HG02885 (cell line): Measurements from ENCODE around the gene KRT7.
A peak's percentile ranks its signal among the peaks of the same experiment; 100 is the strongest.
"Not testable (repeated sequence)": the region's sequence is repeated elsewhere in the genome, so short reads cannot be mapped to it uniquely, and the experiment has no call there.

Experiments used
- ATAC-seq: cut with Tn5 transposase; IDR thresholded peaks from one replicate; pipeline ENCODE4 v1.9.1; 2021; ENCODE audit warnings: mild to moderate bottlenecking; ENCODE audit not compliant: unreplicated experiment, poor library complexity

KRT7 gene

DNA sequence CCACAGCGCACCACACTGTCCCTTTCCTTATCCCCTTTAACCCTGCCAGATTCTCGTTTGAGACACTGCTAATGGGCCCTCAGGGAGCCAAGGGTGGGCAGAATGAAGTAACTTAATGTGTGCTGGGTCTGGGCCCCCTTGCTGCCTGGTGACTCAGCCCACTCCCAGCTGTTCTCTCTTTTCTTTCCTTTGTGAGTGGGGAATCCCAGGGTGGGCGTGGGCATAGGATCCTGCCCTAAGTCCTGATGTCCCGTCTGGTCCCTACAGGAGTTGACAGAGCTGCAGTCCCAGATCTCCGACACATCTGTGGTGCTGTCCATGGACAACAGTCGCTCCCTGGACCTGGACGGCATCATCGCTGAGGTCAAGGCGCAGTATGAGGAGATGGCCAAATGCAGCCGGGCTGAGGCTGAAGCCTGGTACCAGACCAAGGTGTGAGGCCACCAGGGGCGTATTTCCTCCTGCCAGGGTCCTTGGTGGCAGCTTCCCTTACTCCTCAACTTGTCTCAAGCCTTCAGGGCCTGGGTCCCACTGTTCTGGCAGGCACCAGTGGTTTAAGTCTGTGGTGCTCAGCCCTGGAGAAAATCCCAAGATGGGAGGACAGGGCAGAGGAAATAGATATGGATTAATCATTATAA is 8.3 kb downstream of the KRT7 start:
- ATAC-seq = no peak

DNA sequence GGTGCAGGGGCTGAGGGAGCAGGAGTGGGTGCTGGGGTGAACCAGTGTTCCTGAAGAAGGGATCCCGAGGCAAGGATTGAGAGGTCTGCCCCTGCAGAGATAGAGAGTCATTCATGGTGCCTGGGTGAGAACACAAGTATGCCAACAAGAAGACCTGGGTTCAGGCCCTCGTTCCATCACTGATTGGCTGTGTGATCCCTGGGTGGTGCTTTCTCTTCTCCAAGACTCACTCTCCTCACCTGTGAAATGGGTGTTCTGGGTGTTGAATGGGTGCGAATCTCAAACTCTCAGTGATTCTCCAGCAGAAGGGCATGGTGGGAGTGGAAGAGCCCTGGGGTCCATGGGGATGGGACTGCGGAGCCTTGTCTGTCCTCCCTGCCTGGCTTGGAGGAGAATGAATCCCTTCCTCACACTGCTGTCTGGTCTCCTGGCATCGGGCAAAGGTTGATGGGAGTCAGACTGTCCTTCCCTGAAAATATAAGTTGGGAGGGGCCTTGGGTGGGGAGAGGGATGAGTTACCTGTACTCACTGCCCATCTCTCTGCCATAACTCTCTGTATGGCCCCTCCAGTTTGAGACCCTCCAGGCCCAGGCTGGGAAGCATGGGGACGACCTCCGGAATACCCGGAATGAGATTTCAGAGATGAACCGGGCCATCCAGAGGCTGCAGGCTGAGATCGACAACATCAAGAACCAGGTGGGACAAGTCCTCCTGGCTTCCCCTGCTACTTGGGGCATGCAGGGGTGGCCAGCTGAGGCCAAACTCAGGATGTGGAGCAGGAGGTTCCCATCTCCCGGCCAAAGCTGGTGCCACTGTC is 9.6 kb downstream of the KRT7 start:
- ATAC-seq = no peak

DNA sequence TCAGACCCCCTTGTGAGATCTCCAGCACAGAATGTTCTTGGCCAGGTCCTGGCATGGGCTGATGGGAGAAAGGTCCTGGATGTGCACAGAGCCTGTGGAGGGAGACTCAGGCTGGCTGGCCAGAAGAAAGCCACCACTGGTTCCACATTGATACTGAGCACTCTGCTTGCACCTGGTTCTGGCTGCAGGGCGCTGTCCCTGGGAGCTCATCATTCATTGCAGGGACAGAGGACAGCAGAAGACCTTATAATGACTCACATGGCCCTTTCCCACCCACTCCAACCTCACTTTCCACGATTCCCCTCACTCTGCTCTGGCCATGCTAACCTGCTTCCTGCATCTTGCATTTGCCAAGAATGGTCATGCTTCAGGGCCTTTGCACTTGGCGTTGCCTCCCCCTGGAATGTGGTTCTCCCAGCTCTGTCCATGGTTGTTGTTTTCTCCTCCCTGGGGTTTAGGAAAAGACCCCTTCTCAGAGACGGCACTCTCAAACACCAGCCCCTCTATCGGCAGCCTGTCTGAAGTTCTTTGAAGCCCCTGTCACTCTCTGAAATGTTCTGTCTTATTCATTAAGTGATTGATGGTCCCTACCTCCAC is 10.3 kb downstream of the KRT7 start:
- ATAC-seq = no peak

DNA sequence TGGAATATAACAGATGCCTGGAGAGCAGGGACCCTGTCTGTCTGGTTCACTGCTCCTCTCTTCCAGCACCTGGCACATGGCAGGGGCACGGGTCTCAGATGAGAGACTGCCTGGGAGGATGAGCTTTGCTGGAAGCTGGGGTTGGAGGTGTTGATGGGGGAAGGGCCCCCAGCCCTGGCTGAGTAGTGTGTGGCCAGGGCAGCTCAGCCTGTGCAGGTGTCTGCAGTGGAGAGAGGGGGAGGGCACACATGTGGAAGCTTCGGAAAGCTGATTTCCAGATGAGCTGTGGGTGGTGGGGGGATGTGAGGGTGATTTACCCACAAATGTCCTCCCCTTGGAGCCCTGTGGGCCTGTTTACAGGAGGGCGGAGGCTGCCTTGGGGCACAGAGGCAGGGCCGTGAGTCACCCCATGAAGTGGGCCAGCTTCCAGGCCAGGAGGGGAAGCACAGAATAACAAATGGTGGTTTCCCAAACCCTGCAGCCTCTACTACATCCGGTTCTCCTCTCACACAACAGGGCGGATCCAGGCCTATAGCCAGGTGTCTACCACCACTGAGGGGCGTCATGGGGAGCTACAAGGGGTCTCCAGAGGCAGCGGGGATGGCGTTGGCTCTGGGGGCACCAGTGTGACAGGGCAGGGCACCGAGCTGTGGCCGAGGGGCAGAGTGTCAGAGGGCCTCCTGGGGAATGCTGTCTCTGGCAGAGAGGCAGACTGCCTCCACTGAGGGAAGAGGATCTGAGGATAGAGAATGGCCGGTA is 11.0 kb downstream of the KRT7 start:
- peak; percentile 91 for ATAC-seq

DNA sequence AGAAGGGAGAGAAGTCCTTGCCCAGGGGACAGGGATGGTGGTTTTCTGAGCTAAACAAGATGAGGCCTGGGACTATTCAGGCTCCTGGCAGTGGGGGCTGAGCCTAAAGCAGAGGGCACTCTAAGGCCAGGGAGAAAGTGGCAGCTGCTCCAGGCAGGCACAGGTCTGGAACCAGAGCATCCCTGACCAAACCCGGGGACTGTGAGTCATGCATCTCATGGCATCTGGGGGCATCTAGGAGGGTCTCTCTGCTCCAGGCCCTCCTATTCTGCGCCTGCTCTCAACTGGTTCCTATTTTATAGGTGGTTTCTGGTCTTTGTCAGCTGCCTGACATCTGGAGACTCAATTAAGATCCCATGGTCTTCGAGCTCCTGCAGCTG is 11.6 kb downstream of the KRT7 start:
- ATAC-seq = no peak

DNA sequence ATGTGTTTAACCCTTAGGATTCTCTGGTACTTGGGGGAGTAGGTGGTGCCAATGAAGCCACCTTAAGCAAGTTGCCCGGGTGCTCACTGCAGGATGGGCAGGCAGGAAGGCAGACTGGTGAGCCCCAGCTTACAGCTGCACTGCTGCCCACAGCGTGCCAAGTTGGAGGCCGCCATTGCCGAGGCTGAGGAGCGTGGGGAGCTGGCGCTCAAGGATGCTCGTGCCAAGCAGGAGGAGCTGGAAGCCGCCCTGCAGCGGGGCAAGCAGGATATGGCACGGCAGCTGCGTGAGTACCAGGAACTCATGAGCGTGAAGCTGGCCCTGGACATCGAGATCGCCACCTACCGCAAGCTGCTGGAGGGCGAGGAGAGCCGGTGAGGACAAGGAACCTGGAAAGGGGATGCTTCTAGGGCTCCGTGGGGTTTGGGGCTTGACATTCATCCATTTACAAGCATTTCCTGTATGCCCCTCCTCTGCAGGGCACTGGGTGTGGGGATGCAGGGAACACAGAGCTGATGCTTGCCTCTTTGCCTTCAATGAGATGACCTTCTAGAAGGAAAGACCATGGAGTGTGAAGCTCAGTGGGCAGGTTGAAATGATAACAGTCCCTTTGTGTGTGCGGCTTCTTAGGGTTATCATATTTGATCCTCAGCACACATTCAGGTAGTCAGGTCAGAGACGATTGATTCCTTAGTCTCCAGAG is 12.4 kb downstream of the KRT7 start:
- ATAC-seq = no peak

DNA sequence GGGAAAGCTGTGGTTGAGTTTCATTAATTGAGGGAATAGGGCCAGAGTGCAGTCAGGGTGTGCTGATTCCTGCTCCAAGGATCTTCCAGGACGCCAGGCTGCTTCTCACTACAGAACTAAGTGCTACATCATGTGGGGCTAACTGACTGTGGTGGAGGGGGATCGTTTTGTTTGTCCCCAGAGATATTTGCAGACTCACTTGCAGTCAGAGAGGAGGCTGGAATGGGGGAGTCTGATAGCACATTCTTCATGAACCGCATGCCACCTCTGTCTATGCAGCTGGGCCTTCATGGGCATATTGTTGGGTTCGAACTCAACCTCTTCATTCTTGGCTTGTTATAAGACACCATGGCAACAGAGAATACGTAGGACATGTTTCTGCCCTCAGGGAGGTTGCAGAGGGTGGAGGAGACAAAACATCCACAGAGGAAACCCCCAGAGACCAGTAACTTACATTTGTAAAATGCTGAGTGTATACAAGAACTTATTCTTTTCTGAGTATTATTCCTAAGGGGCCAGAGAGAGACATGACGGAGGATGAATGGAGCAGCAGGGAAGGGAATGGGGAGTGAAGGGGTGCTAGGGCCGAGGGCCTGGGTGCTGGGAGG is 13.0 kb downstream of the KRT7 start:
- ATAC-seq = no peak

DNA sequence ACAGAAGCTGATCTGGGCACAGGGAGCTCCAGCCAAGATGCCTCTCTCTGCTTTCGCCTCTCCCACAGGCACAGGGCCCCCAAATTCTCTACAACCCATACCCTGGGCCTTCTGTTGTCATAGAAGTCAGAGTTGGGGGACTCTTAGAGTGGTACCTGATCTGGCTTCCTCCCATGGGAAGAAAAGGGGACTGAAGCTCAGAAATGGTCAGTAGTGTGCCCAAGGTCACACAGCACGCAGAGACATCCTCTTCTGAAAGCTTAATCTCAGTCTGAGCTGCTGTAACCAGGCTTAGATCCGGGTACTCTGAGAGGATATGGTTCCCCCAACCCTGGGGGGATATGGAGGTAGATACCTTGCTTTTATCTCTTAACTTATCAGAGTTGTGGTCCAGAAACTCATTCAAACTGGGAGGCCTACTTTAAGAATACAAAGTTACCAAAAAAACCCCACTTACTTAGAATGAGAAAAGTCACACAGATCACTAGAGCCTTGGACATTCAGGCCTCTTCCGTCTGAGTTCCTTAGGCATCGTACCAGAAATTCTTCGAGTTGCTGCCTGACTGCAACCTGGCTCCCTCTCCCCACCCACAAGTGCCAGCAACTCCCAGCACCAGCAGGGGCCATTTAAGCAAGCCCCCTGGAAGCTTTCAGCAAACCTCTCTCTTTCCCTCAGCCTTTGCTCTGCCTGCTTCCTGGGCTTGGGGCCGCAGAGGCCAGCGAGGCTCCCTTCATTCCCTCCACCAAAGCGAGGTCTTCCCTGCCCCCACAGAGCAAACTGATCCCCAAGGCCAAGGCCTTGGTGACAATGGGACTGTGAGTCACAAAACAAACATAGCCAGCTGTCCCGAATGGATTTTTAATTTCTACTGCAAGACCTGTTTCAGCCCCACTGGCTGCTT is 13.9 kb downstream of the KRT7 start:
- ATAC-seq = no peak

DNA sequence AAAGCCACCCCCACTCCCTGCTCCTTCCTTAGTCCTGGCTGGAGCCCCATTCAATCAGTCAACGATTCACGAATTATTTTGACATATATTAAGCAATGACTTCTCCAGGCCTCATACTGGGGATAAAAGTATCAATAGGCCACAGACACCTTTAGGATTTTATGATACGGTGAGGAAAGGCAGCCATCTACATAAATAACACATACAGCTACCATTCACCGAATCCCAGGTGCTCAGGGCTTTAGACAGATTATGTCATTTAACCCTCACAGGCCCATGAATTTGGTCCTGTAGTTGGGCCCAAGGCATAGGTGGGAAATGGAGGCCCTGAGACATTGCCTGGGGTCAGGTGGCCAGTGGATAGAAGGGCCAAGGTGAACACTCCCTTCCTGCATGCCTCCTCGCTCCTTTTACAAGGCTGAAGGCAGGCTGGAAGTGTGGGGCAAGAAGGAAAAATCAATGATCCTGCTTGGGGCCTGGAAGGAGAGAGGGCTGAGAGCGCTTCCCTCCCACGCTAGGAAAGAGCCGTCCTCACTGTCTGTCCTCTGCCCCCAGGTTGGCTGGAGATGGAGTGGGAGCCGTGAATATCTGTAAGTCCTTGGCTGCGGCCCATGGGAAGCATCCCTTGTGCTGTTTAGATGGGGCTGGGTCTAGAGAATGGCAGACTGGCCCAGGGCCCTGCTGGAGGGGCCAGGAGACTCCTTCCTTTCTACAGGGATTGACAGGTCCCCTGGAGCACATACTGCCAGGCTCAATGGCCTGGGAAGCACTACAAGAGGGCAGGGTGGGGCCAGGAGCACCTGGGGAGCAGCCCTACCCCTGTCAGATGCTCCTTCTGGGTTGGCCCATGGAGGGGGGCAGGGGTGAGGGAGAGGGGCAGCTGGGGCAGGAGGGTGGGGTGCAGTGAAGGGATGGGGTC is 14.8 kb downstream of the KRT7 start:
- ATAC-seq = no peak

DNA sequence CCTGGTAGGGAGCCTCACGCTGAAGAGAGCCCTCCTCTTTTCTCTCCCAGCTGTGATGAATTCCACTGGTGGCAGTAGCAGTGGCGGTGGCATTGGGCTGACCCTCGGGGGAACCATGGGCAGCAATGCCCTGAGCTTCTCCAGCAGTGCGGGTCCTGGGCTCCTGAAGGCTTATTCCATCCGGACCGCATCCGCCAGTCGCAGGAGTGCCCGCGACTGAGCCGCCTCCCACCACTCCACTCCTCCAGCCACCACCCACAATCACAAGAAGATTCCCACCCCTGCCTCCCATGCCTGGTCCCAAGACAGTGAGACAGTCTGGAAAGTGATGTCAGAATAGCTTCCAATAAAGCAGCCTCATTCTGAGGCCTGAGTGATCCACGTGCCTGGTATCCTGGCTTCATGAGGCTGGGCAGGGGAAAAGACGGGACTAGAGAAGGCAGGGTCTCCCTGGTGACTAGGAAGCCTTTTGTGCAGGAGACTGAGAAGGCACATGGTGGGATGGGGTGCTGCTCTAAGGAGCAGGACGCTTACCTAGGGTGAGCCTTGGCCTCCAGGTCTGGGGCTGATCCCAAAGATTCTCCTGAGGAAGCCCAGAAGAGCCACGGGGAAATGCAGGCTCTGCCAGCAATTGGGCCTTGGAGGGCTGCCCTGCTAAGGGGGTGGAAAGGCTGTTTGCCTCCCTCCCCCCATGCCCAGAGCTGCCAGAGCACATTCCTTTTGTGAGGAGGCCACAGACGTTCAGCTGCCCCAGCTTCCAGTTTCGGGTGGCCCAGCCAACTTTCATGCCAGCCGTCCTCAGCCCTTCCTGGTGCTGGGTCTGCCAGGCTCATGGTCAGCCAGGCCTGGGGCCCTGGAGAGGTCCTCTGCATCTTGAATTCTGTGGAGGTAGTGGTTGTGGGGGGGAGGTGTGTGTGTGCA is 15.8 kb downstream of the KRT7 start:
- ATAC-seq = no peak

DNA sequence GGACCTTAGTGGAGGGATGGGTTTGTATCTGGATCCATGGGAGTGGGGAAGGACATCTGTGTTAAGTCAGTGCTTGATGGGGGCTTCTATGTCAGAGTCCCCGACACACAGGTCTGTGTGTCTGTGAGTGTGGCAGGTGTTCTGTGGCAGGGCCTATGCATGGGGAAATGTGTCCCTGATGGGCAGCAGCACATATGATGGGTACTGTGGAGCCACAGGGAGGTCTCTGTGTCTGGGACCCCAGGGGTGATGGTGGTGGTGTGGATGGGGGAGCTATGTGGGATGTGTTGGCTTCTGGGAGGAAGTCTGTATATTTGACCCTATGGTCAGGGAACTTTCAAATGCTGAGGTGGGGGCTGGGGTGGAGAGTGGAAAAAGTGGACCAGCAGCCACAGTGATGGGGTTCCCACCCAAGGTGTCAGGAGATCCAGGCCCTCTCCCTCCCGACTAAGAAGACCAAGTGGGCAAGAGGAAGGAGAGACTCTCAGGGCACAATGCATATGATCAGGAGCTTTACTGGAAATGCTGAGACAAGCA is 16.5 kb downstream of the KRT7 start:
- ATAC-seq = no peak

DNA sequence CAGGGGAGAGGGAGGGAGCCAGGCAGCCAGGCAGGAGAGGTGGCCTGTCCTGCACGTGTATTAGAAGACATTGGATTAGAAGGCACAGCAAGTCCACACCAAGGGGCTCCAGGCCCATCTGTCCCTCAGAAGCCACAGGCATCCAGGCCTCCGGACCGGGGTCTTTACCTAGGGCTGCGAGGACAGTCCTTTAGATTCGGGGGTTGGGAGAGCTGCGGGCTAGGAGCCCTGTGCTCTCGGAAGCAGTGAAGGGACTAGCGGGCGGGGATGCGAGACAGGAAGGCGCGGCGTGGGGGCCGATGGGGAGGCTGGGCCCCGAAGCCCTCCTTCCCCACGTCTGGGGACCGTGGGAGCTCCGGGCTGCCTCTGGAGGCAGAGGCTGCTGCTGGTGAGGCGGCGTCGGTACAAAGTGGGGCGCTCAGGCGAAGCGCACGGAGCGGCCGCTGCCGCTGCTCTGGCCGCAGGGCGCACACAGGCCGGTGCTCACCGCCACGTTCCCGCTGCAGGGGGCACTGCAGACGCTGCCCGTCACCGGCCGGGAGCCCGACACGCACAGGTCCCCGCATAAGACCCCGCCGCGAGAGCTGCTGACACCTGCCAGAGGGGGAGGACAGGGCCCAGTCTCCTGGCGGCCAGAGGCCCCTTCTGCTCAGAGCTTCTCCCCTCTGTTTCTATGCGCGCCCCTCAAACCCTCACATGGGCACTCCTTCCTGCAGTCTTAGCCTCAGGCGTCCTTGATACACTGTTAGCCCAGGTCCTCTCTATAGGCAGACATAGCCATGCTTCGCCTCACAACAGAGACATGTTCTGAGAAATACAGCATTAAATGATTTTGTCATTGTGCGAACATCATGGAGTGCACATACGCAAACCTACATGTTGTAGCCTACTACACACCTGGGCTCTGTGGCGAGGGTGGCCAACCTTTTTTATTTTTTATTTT is 17.3 kb downstream of the KRT7 start:
- ATAC-seq = no peak

DNA sequence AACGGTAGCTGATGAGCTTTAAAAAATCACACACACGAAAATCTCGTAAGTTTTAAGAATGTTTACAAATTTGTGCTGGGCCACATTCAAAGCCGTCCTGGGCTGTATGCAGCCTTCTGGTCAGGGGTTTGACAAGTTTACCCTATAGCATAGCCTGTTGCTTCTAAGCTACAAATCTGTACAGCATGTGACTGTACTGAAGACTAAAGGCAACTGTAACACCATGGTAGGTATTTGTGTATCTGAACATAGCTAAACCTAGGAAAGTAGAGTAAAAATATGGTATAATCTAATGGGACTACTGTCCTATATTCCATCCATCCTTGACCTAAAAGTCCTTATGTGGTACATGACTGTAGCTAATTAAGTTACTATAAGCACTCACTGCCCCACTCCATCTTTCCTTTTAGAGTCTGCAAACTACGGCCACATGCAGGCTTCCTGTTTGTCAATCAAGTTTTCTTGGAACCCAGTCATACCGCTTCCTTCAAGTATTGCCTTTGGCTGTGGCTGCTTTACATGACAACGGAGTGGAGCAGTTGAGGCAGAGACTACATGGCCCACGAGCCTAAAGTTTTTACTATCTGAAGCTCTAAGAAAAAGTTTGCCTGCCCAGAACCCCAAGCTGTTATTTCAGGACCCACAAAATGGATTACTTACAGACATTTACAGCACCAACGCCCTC is 18.5 kb downstream of the KRT7 start:
- no peak for ATAC-seq

DNA sequence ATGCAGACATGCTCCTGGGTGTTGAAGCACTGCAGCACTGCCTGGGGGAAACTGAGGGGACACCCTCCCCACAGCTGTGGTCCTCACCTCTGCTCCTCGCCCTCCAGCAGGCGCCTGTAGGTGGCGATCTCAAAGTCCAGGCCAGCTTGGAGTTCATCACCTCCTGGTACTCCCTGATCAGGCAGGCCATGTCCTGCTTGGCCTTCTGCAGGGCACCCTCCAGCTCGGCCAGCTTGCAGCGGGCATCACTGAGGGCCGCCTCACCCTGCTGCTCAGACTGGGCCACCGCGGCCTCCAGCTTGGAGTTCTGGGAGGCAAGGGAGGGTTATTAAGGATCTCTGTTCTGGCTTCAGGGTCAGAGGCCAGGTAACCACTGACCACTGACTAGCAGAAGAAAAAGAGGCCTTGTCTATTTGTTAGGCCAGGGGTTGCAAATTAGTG is 19.2 kb downstream of the KRT7 start:
- ATAC-seq = not testable (repeated sequence)
